ENCODE results near the gene MED15.

DNA sequence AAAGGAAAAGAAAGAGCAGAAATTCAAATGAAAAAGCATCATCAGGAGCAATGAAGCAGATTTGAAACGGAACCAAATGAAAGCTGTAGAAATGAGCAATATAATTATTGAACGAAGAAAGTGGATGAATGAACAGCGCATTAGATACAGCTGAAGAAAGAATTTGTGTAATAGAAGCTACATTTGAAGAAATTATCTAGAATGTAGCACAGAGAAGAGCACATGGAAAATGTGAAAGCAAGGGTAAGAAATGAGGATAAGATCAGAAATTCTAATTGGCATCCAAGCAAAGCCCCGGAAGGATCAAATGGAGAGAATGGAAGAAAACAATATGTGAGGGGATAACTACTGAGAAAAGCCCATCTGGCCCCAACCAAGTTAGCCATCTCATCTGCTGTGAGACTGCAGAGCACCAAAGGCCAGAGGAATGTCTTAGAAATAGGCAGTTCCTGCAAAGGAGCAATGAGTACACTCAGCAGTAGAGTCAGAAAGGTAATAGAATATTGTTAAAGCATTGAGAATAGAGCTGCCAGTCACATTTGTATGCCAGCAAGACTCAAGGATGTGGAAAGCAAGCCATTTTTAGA lies 51.9 kb downstream of the MED15 start:
- TF ChIP-seq, protein P1, sequence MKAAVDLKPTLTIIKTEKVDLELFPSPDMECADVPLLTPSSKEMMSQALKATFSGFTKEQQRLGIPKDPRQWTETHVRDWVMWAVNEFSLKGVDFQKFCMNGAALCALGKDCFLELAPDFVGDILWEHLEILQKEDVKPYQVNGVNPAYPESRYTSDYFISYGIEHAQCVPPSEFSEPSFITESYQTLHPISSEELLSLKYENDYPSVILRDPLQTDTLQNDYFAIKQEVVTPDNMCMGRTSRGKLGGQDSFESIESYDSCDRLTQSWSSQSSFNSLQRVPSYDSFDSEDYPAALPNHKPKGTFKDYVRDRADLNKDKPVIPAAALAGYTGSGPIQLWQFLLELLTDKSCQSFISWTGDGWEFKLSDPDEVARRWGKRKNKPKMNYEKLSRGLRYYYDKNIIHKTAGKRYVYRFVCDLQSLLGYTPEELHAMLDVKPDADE (IDR thresholded peaks at IDR 0.05) = no peak
- no peak for TF ChIP-seq EZH2 (IDR thresholded peaks at IDR 0.05; ENCODE audit: low read depth, unreplicated experiment)
